DLD1 (cell line): Measurements from ENCODE around the gene CUL4A.

Source experiments
- in situ Hi-C: cut with HindIII; loops from 2 replicates; pipeline ENCODE4 v1.10.0; 2017; ENCODE audit warnings: low sequenced_read_pairs

Gene CUL4A

GRCh38 chr13:113207890-113208420 is 1.5 kb upstream of the CUL4A start:
- in situ Hi-C loops = no loop called here

- in situ Hi-C loops = no loop called here
Measured at GRCh38 chr13:113208421-113209335, 735 bp upstream of the CUL4A start, which contains the start of gene PCID2. Gene PCID2, minus strand, starts transcription at chr13:113208669. Its CDS starts 35 bp downstream, at chr13:113208634.

GRCh38 chr13:113209759-113210421 is 477 bp downstream of the CUL4A start:
- in situ Hi-C loops = no loop called here

GRCh38 chr13:113210833-113211232 is 1.4 kb downstream of the CUL4A start:
- in situ Hi-C loops = no loop called here

- in situ Hi-C loops = no loop called here
Measured at GRCh38 chr13:113211774-113212173, 2.4 kb downstream of the CUL4A start.

- in situ Hi-C loops = no loop called here
Measured at GRCh38 chr13:113216254-113217048, 7.0 kb downstream of the CUL4A start.

GRCh38 chr13:113218586-113218985 is 9.2 kb downstream of the CUL4A start:
- in situ Hi-C loops = no loop called here

- in situ Hi-C loops = no loop called here
Measured at GRCh38 chr13:113219256-113219940, 10.0 kb downstream of the CUL4A start.

- in situ Hi-C loops = no loop called here
Measured at GRCh38 chr13:113220141-113220598, 10.8 kb downstream of the CUL4A start.

GRCh38 chr13:113220877-113221276 is 11.5 kb downstream of the CUL4A start:
- in situ Hi-C loops = no loop called here

- in situ Hi-C loops = no loop called here
Measured at GRCh38 chr13:113223070-113223469, 13.7 kb downstream of the CUL4A start.

- in situ Hi-C loops = no loop called here
Measured at GRCh38 chr13:113224486-113224885, 15.1 kb downstream of the CUL4A start.

- in situ Hi-C loops = no loop called here
Measured at GRCh38 chr13:113225515-113225914, 16.1 kb downstream of the CUL4A start.

- in situ Hi-C loops = no loop called here
Measured at GRCh38 chr13:113226873-113227450, 17.5 kb downstream of the CUL4A start.

- in situ Hi-C loops = no loop called here
Measured at GRCh38 chr13:113229161-113229560, 19.7 kb downstream of the CUL4A start.

- in situ Hi-C loops = no loop called here
Measured at GRCh38 chr13:113229791-113230190, 20.4 kb downstream of the CUL4A start.

GRCh38 chr13:113231306-113232207 is 22.1 kb downstream of the CUL4A start:
- in situ Hi-C loops = no loop called here

- in situ Hi-C loops = no loop called here
Measured at GRCh38 chr13:113232208-113233003, 23.0 kb downstream of the CUL4A start.
